Activated CD8-positive, alpha-beta memory T cell treated with anti-CD3 and anti-CD28 coated beads, Interleukin-2, amount 50 U/mL, for 1 hour (primary cell): ENCODE results near the gene XRRA1.

Experiments
- DNase-seq: peaks from one replicate; pipeline ENCODE4 v3.0.0-alpha.2; 2020; ENCODE audit errors: extremely low read depth

XRRA1 gene

GRCh38 chr11:74951226-74951625 lies 2.3 kb upstream of the XRRA1 start:
- DNase-seq, result no peak

DNA sequence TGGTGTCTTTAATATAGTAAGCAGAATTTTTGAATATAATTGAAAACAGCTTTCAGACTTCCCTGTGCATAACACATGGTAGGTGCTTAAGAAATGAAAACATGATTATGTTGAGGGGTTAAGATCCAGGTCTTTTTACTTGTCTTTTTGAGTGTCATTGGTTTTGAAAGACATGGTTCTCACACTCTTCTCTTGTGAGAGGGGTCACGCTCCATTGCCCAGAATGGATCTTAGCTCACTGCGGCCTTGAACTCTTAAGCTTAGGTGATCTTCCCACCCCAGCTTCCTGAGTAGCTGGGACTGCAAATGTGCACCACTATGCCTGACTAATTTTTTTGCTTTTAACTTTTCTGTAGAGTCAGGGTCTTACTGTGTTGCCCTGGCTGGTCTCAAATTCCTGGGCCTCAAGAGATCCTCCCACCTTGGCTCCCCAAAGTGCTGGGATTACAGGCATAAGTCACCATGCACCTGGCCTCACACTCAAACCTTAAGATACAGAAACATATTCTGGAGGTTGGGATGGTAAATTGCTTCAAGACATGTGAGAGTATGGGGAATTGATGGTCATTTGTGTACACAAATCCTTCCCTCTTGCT lies 1.6 kb upstream of the XRRA1 start:
- no peak for DNase-seq

GRCh38 chr11:74949753-74950137 lies 854 bp upstream of the XRRA1 start:
- DNase-seq, result no peak

DNA sequence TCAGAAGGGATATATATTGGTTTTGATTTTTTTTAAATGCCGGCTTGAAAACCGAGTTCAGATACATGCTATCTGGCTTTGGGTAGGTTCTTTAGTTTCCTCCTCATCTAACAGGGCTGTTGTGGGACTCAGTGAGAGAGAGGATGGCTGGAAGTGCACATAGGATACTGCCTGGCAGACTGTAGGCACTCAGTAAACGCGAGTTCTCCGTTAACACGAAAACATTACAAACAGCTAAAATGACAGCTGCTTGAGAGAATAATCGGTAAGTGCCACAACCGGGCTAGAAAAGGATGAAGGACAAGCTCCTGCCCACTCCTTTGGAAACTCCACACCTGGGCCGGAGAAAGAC lies 369 bp downstream of the XRRA1 start:
- no peak for DNase-seq

DNA sequence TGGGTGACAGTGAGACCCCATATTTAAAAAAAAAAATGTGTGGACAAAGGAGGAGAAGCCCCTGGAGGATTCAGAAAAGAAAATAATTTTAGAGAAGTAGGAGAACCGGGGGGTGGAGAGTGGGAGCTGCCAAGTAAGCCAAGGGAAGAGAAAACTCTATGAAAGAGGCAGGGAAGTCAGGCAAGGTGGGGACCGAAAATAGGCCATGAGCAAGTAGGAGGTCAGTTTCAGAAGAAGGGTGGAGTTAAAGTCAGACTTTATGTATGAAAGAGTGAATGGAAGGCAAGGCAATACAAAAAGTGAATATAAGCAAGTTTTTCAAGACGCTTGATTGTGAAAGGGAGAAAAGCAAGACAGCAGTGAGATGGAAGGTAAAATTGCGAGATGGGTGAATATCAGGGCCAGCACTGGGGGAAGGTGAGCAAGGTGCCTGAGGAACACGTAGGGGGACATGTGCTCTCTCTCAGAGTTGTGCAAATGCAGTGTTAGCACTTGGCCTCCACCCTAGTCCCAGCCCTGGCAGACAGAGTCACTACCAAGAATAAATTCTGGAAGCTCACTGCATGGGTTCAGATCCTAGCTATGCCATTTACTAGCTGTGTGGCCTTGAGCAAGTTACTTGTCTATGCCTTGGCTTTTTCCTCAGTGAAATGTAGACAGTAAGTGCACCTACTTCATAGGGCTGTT lies 6.7 kb downstream of the XRRA1 start:
- no peak for DNase-seq

DNA sequence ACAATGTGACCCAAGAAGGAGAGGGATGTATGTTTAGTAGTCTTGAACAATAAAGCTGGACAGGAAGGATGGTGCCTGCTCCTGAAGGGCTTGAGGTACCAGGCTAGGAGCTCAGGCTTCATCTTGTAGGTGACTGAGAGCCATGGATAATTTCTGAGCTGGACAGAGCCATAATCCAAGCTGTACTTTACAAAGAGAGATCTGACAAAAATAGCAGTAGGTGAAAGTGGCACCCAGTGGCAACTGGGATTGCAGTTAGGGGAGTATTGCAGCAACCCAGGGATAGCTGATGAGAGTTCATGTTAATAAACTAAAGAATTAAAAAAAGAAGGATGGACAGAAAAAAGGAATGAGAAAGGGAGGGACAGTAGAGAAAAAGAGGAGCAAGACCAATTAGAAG lies 7.4 kb downstream of the XRRA1 start:
- no peak for DNase-seq

DNA sequence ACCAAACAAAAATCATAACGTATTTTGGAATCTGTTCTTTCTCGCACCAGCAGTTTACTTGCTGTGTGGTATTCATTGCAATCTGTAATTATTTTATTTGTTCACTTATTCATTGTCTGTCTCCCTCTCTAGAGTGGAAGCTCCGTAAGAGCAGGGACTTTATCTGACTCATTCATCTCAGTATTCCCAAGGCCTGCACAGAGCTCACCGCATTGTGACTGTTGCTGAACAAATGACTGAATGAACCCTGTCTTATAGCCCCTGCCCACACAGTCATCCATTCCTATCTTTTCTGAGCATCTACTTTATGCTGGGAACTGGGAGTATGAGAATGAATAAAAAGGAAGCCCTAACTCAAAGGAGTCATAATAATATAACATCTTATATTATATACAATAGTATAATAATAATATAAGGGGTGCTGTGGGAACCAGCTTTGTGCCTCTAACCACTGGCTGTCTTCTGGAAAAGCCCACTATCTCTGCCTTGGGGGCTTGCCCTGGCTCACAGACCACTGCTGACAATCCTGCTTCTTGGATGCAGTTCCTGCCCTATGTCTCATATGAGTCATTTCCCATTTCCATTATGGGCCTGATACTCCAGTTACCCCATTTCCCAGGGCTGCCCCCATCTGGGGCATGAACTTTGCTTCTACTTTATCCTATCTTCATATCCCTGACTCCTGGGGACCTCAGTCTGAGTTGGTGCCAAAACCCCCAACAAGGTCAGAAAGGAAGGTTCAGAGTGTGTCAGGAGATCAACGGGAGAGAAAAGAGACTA lies 11.0 kb downstream of the XRRA1 start:
- DNase-seq, result no peak

DNA sequence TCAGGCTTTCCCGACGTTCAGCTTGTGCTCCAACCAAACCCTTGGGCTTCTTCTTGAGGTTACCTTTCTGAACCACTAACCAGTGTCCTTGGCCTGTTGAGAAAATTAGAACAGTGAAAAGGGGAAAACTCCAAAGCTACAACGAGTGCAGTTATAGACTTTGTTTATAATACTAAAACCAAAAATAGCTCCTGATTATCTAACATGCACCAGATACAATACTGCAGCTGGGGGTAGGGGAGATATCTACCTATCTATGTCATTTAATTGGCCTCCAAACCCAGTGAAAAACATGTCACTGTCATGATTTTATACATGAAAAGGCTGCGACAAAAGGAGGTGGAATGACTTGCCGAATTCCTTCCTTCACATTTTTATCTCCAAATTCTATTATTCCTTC lies 11.9 kb downstream of the XRRA1 start:
- no peak for DNase-seq

DNA sequence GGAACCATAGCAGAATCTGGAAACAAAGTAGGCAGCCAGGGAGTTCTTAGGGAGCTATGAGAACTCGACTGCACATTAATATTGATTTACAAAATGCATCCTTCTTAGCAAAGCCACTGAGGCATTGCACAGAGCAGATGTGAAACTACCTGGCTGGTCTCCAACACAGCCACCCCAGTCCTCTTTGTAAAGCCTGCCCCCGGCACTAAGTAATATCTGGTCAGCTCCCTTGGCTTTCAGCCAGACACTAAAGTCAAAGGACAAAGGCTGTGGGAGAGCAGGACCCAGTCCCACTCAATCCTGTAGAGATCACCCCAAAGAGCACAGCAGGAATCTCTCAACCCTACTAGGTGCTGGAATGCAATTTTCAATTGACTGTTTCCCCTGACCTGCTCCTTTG lies 12.8 kb downstream of the XRRA1 start:
- no peak for DNase-seq

DNA sequence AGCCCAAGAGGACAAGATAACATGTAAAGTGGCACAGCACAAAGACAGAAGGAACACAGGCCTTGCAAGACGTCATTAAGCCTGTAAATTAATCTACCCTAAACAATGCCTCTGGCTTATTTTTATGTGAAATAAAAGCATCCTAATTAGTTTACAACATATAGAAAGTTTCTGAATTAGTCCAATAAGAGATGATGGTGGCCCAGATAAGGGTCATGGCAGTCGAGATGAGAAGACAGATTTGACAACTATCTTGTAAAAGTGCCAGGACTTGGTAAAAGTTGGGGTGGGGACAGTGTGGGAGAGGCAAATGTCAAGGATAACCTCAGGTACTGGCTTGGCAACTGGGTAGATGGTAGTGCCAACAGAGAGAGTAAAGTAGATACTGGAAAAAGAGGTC lies 13.6 kb downstream of the XRRA1 start:
- no peak for DNase-seq

GRCh38 chr11:74933765-74934164 lies 15.1 kb downstream of the XRRA1 start:
- no peak for DNase-seq

DNA sequence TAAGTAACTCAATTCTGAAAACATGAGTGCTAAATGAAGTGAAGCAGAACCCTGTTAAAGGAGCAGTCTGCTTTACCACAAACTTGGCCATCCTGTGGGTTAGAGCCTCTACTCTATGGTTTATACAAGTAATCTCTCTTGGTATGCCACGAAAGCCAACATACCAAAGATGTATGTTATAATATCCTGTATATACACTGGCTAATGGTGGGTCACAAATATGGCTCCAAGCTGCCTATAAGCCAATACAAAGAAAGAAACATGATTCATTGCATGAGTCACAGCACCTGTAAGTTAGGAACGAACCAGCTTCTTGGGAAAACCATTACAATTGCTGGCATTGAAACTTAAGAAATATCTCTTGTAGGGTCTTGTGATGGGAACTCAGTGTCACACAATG lies 16.1 kb downstream of the XRRA1 start:
- DNase-seq, result no peak

- no peak for DNase-seq
These were observed 16.7 kb downstream of the XRRA1 start for GRCh38 chr11:74932169-74932568.

- DNase-seq, result peak; percentile 53
These were observed 19.2 kb downstream of the XRRA1 start for GRCh38 chr11:74929431-74930363.

- no peak for DNase-seq
These were observed 21.4 kb downstream of the XRRA1 start for GRCh38 chr11:74927496-74927895.

DNA sequence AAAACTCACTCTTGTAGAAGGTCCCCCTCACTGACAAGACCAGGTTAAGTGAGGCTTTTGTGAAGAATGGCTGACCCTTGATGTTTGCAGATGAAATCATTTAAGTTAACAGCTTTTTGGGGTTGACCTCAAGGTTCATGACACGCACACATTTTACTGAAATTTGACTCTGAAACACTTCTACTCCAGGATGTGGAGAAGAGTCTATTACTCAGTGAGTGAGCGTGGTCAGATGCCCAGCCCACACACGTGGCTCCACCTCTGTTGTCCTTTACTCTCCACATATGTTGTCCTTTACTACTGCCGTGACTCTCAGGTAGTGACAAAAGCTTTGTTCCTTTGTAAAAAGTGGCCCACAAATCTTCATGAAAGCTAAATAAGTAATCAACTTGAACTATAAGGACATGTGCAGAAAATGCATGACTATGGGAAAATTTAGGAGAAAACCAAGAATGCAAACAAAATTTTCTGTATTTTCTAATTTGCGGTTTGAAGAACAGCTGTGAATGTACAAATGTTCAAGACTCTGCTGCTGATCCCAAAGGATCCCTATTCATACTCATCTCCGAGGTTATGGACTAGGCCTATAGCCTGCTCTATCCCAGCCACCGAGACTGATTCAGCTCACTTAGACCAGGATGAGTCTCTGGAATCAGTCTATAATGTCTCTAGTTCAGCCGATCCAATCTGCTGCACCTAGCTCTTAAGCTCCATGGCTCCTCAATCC lies 22.4 kb downstream of the XRRA1 start:
- DNase-seq, result no peak

GRCh38 chr11:74925281-74925680 lies 23.6 kb downstream of the XRRA1 start:
- DNase-seq, result no peak

DNA sequence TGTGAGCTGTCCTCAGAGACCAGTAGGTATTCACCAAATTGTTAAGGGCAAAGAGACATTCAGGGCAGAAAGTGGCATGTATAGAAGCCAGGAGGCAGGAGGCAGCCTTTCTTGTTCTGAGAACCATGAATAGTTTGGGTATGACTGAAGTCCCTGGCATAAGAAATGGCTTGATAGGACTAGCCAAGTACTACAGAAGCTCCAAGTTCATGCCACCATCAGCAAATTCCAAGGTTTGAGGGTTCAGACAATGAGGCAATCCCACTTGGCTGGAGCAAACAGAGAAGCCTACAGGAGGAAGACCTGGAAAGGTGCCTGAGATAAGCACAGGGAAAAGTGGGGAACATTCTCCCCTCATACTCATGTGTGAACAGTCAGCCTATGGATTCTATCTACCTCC lies 25.8 kb downstream of the XRRA1 start:
- no peak for DNase-seq

DNA sequence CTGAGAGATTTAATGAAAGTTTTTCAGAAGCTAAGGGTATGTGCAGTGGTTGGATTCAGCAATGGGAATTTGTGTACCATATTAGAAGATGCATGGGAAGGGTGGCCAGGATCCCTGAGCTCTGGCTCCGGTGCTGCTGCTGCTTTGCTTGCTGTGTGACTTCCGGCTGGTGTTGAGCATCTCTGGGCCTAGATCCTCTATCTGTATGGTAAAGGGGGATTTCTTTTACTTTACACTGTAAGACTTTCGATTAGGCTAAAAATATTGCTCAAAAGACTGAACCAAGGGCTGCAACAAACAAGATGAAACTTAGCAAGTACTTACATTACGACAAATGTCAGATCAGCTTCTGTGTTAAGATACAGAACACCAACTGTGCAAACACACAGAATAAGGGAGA lies 39.1 kb downstream of the XRRA1 start:
- no peak for DNase-seq

DNA sequence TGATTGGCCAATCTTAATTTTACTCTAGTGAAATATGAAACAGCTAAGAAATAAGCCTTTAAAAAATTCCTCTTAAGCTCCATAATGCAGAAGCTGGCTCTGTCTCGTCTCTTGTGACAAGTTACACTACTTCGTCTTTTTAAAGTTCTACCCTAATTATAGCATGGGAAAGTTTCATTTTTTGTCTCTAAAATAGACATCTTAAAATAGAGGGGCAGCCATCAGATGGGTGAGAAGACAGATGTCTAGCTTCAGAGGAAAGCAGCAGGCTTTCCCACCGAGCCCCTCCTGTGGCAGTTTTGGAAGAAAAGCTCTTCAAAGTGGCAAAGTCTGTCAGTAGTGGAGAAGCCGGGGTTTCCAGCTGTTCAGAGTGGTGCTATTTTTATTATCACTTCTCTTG lies 39.5 kb downstream of the XRRA1 start:
- DNase-seq, result no peak

DNA sequence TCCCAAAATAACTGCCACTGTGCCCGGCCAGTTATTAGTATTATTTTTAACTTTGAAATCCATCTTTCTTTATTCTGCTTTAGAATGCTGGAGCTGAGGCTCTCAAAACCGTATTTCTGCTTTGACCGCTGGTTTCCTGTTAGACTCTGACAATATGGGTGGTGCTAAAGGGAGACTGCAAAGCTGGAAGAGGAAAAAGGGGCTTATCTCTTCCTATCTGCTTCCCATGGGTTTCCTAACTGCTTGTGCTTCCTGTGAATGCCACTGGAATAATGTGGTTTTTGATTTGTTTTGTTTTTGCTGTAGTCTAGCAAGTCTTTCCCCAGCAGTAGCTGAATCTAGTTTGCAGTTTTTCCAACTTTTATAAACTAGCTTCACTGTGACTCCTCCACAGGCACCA lies 43.6 kb downstream of the XRRA1 start:
- DNase-seq, result no peak

DNA sequence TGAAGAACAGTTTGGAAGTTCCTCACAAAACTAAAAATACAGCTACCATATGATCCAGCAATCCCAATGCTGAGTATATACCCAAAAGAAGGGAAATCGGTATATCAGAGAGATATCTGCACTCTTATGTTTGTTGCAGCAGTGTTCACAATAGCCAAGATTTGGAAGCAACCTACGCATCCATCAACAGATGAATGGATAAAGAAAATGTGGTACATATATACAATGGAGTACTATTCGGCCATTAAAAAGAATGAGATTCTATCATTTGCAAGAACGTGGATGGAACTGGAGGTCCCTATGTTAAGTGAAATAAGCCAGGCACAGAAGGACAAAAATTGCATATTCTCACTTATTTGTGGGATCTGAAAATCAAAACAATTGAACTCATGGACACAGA lies 46.5 kb downstream of the XRRA1 start:
- DNase-seq, result no peak
